IMR-90 (cell line): Measurements from ENCODE around the gene TRPM3. TPM values are rescaled to one million over a fixed set of nuclear protein-coding genes. Genes with fewer than 3 reads are reported as not detected.

Source experiments
- ATAC-seq: fragments of 200-7000 bp; cut with Tn5 transposase; 2 replicates; pipeline ENCODE4 v1.9.1; 2020; ENCODE audit warnings: low read depth, mild to moderate bottlenecking, moderate library complexity
- BruUV-seq: library from RNA; stranded (reverse); fragments of 400-500 nt; replicated peaks from 2 replicates; lab custom pipeline; 2021; lab: Mats Ljungman, UMichigan
- CTCF ChIA-PET: fragments of 300-600 bp; formaldehyde crosslinking; extraction: SDS; loops from one replicate; lab custom pipeline; 2021; ENCODE audit warnings: antibody characterized with exemption; lab: Yijun Ruan, JAX
- POLR2A ChIA-PET: fragments of 300-600 bp; sonication (Branson Sonifier 250); formaldehyde crosslinking; loops from one replicate; lab custom pipeline; 2022; ENCODE audit warnings: antibody characterized with exemption; ENCODE audit not compliant: unreplicated experiment; lab: Charles Lee
- DNase-seq: peaks from one replicate; pipeline ENCODE4 v3.0.0; 2013
- H2AFZ ChIP-seq: replicated peaks from 2 replicates; pipeline ENCODE3; 2013; ENCODE audit warnings: low read length, mild to moderate bottlenecking; ENCODE audit not compliant: poor library complexity
- H2AK5ac ChIP-seq: 2 replicates; pipeline ENCODE4 v1.6.1; 2013; ENCODE audit warnings: low read depth, low read length, inconsistent platforms
- H2AK9ac ChIP-seq: replicated peaks from 2 replicates; pipeline ENCODE3; 2013; ENCODE audit warnings: mild to moderate bottlenecking, low read depth, low read length, moderate library complexity; ENCODE audit not compliant: poor library complexity
- H2BK120ac ChIP-seq: 2 replicates; pipeline ENCODE4 v1.6.1; 2013; ENCODE audit warnings: low read depth, low read length, inconsistent platforms
- H2BK15ac ChIP-seq: 3 replicates; pipeline ENCODE4 v1.6.1; 2013; ENCODE audit warnings: low read depth, low read length, inconsistent platforms
- H2BK20ac ChIP-seq: 2 replicates; pipeline ENCODE4 v1.6.1; 2013; ENCODE audit warnings: low read depth, mild to moderate bottlenecking, inconsistent platforms, low read length, moderate library complexity
- H2BK5ac ChIP-seq: 2 replicates; pipeline ENCODE4 v1.6.1; 2013; ENCODE audit warnings: mild to moderate bottlenecking, low read depth, low read length, inconsistent platforms; ENCODE audit not compliant: poor library complexity, severe bottlenecking
- H3K14ac ChIP-seq: replicated peaks from 2 replicates; pipeline ENCODE4 v1.6.1; 2013; ENCODE audit warnings: low read depth, low read length, inconsistent platforms
- H3K18ac ChIP-seq: 2 replicates; pipeline ENCODE4 v1.6.1; 2013; ENCODE audit warnings: low read depth, low read length, control low read depth
- H3K23ac ChIP-seq: 2 replicates; pipeline ENCODE4 v1.6.1; 2013; ENCODE audit warnings: low read depth, low read length, inconsistent platforms
- H3K27ac ChIP-seq: 2 replicates; pipeline ENCODE4 v1.5.1; 2013; ENCODE audit warnings: mild to moderate bottlenecking, control low read depth, low read length; ENCODE audit not compliant: insufficient read depth
- H3K27me3 ChIP-seq: 2 replicates; pipeline ENCODE4 v1.6.1; 2013; ENCODE audit warnings: low read length; ENCODE audit not compliant: control insufficient read depth, insufficient read depth
- H3K36me3 ChIP-seq: 2 replicates; pipeline ENCODE4 v1.6.1; 2013; ENCODE audit warnings: low read length, mixed read lengths; ENCODE audit not compliant: control insufficient read depth, insufficient read depth
- H3K4ac ChIP-seq: 2 replicates; pipeline ENCODE4 v1.6.1; 2013; ENCODE audit warnings: low read depth, low read length, inconsistent platforms
- H3K4me1 ChIP-seq: 2 replicates; pipeline ENCODE4 v1.6.1; 2013; ENCODE audit warnings: low read length, mixed read lengths; ENCODE audit not compliant: control insufficient read depth, insufficient read depth
- H3K4me2 ChIP-seq: 2 replicates; pipeline ENCODE4 v1.6.1; 2013; ENCODE audit warnings: low read depth, mild to moderate bottlenecking, control low read depth, low read length, moderate library complexity
- H3K4me3 ChIP-seq: 2 replicates; pipeline ENCODE4 v1.5.1; 2013; ENCODE audit warnings: low read depth, mild to moderate bottlenecking, control low read depth, low read length, moderate library complexity; ENCODE audit not compliant: insufficient read depth
- H3K56ac ChIP-seq: 2 replicates; pipeline ENCODE4 v1.6.1; 2013; ENCODE audit warnings: low read length, inconsistent platforms; ENCODE audit not compliant: insufficient read depth; ENCODE audit errors: extremely low read depth
- H3K79me1 ChIP-seq, 2 experiments: 2 replicates each; pipeline ENCODE4 v1.6.1; 2013; ENCODE audit warnings: low read length in 2 of 2, inconsistent platforms in 1 of 2, low read depth in 1 of 2
- H3K9ac ChIP-seq: 2 replicates; pipeline ENCODE4 v1.6.1; 2013; ENCODE audit warnings: low read depth, low read length, control low read depth
- H3K9me1 ChIP-seq: 2 replicates; pipeline ENCODE4 v1.6.1; 2013; ENCODE audit warnings: low read length, inconsistent platforms; ENCODE audit not compliant: insufficient read depth
- H3K9me3 ChIP-seq: 2 replicates; pipeline ENCODE4 v1.6.1; 2013; ENCODE audit warnings: low read length; ENCODE audit not compliant: control insufficient read depth, insufficient read depth
- H4K20me1 ChIP-seq: 2 replicates; pipeline ENCODE4 v1.6.1; 2013; ENCODE audit warnings: low read length, inconsistent platforms; ENCODE audit not compliant: insufficient read depth
- H4K5ac ChIP-seq: 2 replicates; pipeline ENCODE4 v1.6.1; 2013; ENCODE audit warnings: mild to moderate bottlenecking, low read depth, low read length, control low read depth
- H4K8ac ChIP-seq, 2 experiments: 2 replicates each; pipeline ENCODE4 v1.6.1; 2013; ENCODE audit warnings: low read depth in 2 of 2, low read length in 2 of 2, control low read depth in 1 of 2, inconsistent platforms in 1 of 2
- H4K91ac ChIP-seq: 2 replicates; pipeline ENCODE4 v1.6.1; 2013; ENCODE audit warnings: low read depth, low read length, inconsistent platforms; ENCODE audit not compliant: insufficient read depth
- CEBPB ChIP-seq: IDR thresholded peaks from 2 replicates; pipeline ENCODE4 v1.6.1; 2012; ENCODE audit warnings: low read depth, low read length, improper control_type of control experiment
- CTCF ChIP-seq: conservative IDR thresholded peaks from 2 replicates; pipeline ENCODE4 v1.5.1; 2012; ENCODE audit warnings: mild to moderate bottlenecking, low read depth, low read length, improper control_type of control experiment
- ELK1 ChIP-seq: fragments of 150-350 bp; IDR thresholded peaks from 2 replicates; pipeline ENCODE4 v1.6.1; 2016; ENCODE audit warnings: low read depth, mild to moderate bottlenecking, low read length, moderate library complexity, borderline replicate concordance
- NFE2L2 ChIP-seq: fragments of 150-350 bp; IDR thresholded peaks from 2 replicates; pipeline ENCODE4 v1.6.1; 2016; ENCODE audit warnings: low read depth, mild to moderate bottlenecking, low read length
- POLR2A ChIP-seq: IDR thresholded peaks from 2 replicates; pipeline ENCODE4 v1.6.1; 2012; ENCODE audit warnings: mild to moderate bottlenecking, low read depth, low read length
- SMC3 ChIP-seq: fragments of 150-350 bp; IDR thresholded peaks from 2 replicates; pipeline ENCODE4 v1.6.1; 2016; ENCODE audit warnings: low read depth, mild to moderate bottlenecking, antibody characterized with exemption, low read length, moderate library complexity
- USF2 ChIP-seq: fragments of 150-350 bp; IDR thresholded peaks from 2 replicates; pipeline ENCODE4 v1.6.1; 2017; ENCODE audit warnings: mild to moderate bottlenecking, antibody characterized with exemption, low read length, low read depth
- WGBS, 2 experiments: methylation state at CpG; one replicate each; pipeline versions ENCODE4 v1.1.5 to v1.1.7; 2013; ENCODE audit warnings: missing lambda C conversion rate in 2 of 2; ENCODE audit not compliant: insufficient read length in 1 of 2; ENCODE audit errors: extremely low coverage in 2 of 2; 5-methylcytosine and 5-hydroxymethylcytosine counted together
- dilution Hi-C: fragments of 300-500 bp; cut with HindIII; formaldehyde crosslinking; loops from one replicate; pipeline ENCODE4 v1.14.3; 2018; ENCODE audit warnings: low sequenced_read_pairs; ENCODE audit not compliant: unreplicated experiment
- in situ Hi-C: fragments of 300-500 bp; cut with MboI; formaldehyde crosslinking; loops from 3 replicates; pipeline ENCODE4 v1.14.3; 2019; ENCODE audit warnings: low sequenced_read_pairs, inconsistent platforms, mixed read lengths
- intact Hi-C: fragments of 100-400 bp; cut with micrococcal nuclease; formaldehyde crosslinking; loops from 2 replicates; pipeline ENCODE4 v1.10.0; 2022
- polyA plus RNA-seq, 3 experiments: library from polyadenylated mRNA; depleted of rRNA; stranded (reverse); fragments of >200 nt; gene quantifications; 2 replicates each; pipeline ENCODE4 v1.2.3, GENCODE V29; 2012; ENCODE audit warnings: low replicate concordance in 1 of 3
- total RNA-seq: library from RNA; depleted of rRNA; stranded (reverse); fragments of >200 nt; gene quantifications from 2 replicates; pipeline ENCODE4 v1.2.3, GENCODE V29; 2012

TRPM3 gene
- total and polyA plus RNA-seq, 2 of the 4 experiments (the other 2 are of a cell fraction) = not detected

- Histone ChIP-seq H2BK120ac (no peak overlapping the region), H2BK15ac (no peak overlapping the region), H3K4me2 (no peak overlapping the region), H4K91ac (no peak overlapping the region), H4K8ac (no peak overlapping the region), H3K23ac (no peak overlapping the region), H3K27ac (no peak overlapping the region), H2AK5ac (no peak overlapping the region), H3K9me1 (no peaks in the 10 kb centered on the region), H3K18ac (no peak overlapping the region), H3K56ac (no peak overlapping the region), H3K36me3 (no peaks in the 10 kb centered on the region), H2AK9ac (no peak overlapping the region), H2BK5ac (no peak overlapping the region), H3K14ac (no peak overlapping the region), H3K9me3 (no peaks in the 10 kb centered on the region), H3K4ac (no peak overlapping the region), H3K79me1 (no peaks in the 10 kb centered on the region), H2BK20ac (no peak overlapping the region), H4K20me1 (no peaks in the 10 kb centered on the region), H3K9ac (no peak overlapping the region), H3K4me3 (no peak overlapping the region), H4K5ac (no peak overlapping the region), H3K4me1 (no peaks in the 10 kb centered on the region), H2AFZ (no peak overlapping the region), H3K27me3 (no peaks in the 10 kb centered on the region)
- in situ Hi-C loops = no loop called here
- ATAC-seq = no peak
- BruUV-seq = no TSS peak
- dilution Hi-C loops = no loop called here
- CTCF ChIA-PET = no interaction called here
- intact Hi-C loops = no loop called here
- TF ChIP-seq POLR2A = no peak
- no peak for TF ChIP-seq NFE2L2
- no peak for TF ChIP-seq USF2
- TF ChIP-seq CEBPB = no peak
- TF ChIP-seq ELK1 = no peak
- TF ChIP-seq SMC3 = no peak
- no peak for TF ChIP-seq CTCF
- no peak for DNase-seq
- POLR2A ChIA-PET = no interaction called here
- no CpG with 5 or more reads among the region's 3 CpGs for WGBS, 2 experiments
Measured at GRCh38 chr9:71131145-71131544, 9.7 kb upstream of the TRPM3 start.
